ENCODE results near the gene TMEM179. TPM values are rescaled to one million over a fixed set of nuclear protein-coding genes. Genes with fewer than 3 reads are reported as not detected.

The TMEM179 gene
- total RNA-seq, 2 donors from 2014 or later, result not detected

- H3K4me1 Mint-ChIP-seq, result no peaks in the 10 kb centered on the region
- no peaks in the 10 kb centered on the region for H3K36me3 Mint-ChIP-seq (ENCODE audit: low read depth)
- ATAC-seq (no peak), DNase-seq (no peak)
- no peak overlapping the region for H3K27ac Mint-ChIP-seq
- H3K9me3 ChIP-seq (ENCODE audit: control insufficient read depth, low read length, poor library complexity, severe bottlenecking), result no peaks in the 10 kb centered on the region
- peaks cover 13% of the 10 kb centered on the region for H3K27me3 Mint-ChIP-seq
- H3K4me3 Mint-ChIP-seq, result no peak overlapping the region
These were observed 29.5 kb downstream of the TMEM179 start for GRCh38 chr14:104574978-104575583.

GRCh38 chr14:104574536-104574935 is 30.0 kb downstream of the TMEM179 start:
- Mint-ChIP-seq H3K4me1 (no peaks in the 10 kb centered on the region), H3K36me3 (ENCODE audit: low read depth) (no peaks in the 10 kb centered on the region), H3K27me3 (peaks cover 19% of the 10 kb centered on the region), H3K4me3 (no peak overlapping the region), H3K27ac (no peak overlapping the region)
- DNase-seq (no peak), ATAC-seq (no peak)
- no peaks in the 10 kb centered on the region for H3K9me3 ChIP-seq (ENCODE audit: control insufficient read depth, low read length, poor library complexity, severe bottlenecking)

GRCh38 chr14:104573930-104574329 is 30.6 kb downstream of the TMEM179 start:
- Mint-ChIP-seq H3K27me3 (peaks cover 25% of the 10 kb centered on the region), H3K4me1 (no peaks in the 10 kb centered on the region), H3K27ac (no peak overlapping the region), H3K36me3 (ENCODE audit: low read depth) (no peaks in the 10 kb centered on the region), H3K4me3 (no peak overlapping the region)
- H3K9me3 ChIP-seq (ENCODE audit: control insufficient read depth, low read length, poor library complexity, severe bottlenecking), result no peaks in the 10 kb centered on the region
- ATAC-seq (no peak), DNase-seq (no peak)

- no peak for DNase-seq
- ATAC-seq, result no peak
- no peaks in the 10 kb centered on the region for H3K9me3 ChIP-seq (ENCODE audit: control insufficient read depth, low read length, poor library complexity, severe bottlenecking)
- H3K4me1 Mint-ChIP-seq, result no peaks in the 10 kb centered on the region
- H3K27ac Mint-ChIP-seq, result no peak overlapping the region
- H3K4me3 Mint-ChIP-seq, result no peak overlapping the region
- H3K27me3 Mint-ChIP-seq, result peaks cover 26% of the 10 kb centered on the region
- H3K36me3 Mint-ChIP-seq (ENCODE audit: low read depth), result no peaks in the 10 kb centered on the region
These were observed 31.9 kb downstream of the TMEM179 start for GRCh38 chr14:104572668-104573067.

- ATAC-seq (no peak), DNase-seq (no peak)
- H3K27me3 Mint-ChIP-seq, result peaks cover 26% of the 10 kb centered on the region
- H3K4me1 Mint-ChIP-seq, result no peaks in the 10 kb centered on the region
- no peaks in the 10 kb centered on the region for H3K9me3 ChIP-seq (ENCODE audit: control insufficient read depth, low read length, poor library complexity, severe bottlenecking)
- no peak overlapping the region for H3K27ac Mint-ChIP-seq
- H3K4me3 Mint-ChIP-seq, result no peak overlapping the region
- H3K36me3 Mint-ChIP-seq (ENCODE audit: low read depth), result no peaks in the 10 kb centered on the region
These were observed 32.4 kb downstream of the TMEM179 start for GRCh38 chr14:104572024-104572626.

GRCh38 chr14:104571246-104571645 is 33.3 kb downstream of the TMEM179 start:
- Mint-ChIP-seq H3K36me3 (ENCODE audit: low read depth) (no peaks in the 10 kb centered on the region), H3K4me3 (no peak overlapping the region), H3K27me3 (peaks cover 31% of the 10 kb centered on the region), H3K27ac (no peak overlapping the region), H3K4me1 (no peaks in the 10 kb centered on the region)
- DNase-seq (no peak), ATAC-seq (no peak)
- no peaks in the 10 kb centered on the region for H3K9me3 ChIP-seq (ENCODE audit: control insufficient read depth, low read length, poor library complexity, severe bottlenecking)

GRCh38 chr14:104569435-104569834 is 35.1 kb downstream of the TMEM179 start:
- H3K9me3 ChIP-seq (ENCODE audit: control insufficient read depth, low read length, poor library complexity, severe bottlenecking), result no peaks in the 10 kb centered on the region
- Mint-ChIP-seq H3K36me3 (ENCODE audit: low read depth) (no peaks in the 10 kb centered on the region), H3K4me1 (no peaks in the 10 kb centered on the region), H3K4me3 (no peak overlapping the region), H3K27ac (no peak overlapping the region), H3K27me3 (peaks cover 38% of the 10 kb centered on the region)
- no peak for ATAC-seq
- DNase-seq, result no peak

GRCh38 chr14:104568620-104569019 is 36.0 kb downstream of the TMEM179 start:
- no peak overlapping the region for H3K4me3 Mint-ChIP-seq
- no peaks in the 10 kb centered on the region for H3K9me3 ChIP-seq (ENCODE audit: control insufficient read depth, low read length, poor library complexity, severe bottlenecking)
- no peak for DNase-seq
- no peaks in the 10 kb centered on the region for H3K36me3 Mint-ChIP-seq (ENCODE audit: low read depth)
- no peak for ATAC-seq
- H3K27me3 Mint-ChIP-seq, result peaks cover 45% of the 10 kb centered on the region
- peaks cover 2% of the 10 kb centered on the region for H3K4me1 Mint-ChIP-seq
- no peak overlapping the region for H3K27ac Mint-ChIP-seq

GRCh38 chr14:104567957-104568225 is 36.7 kb downstream of the TMEM179 start:
- Mint-ChIP-seq H3K27me3 (peaks cover 46% of the 10 kb centered on the region), H3K4me1 (peaks cover 2% of the 10 kb centered on the region), H3K27ac (no peak overlapping the region), H3K36me3 (ENCODE audit: low read depth) (no peaks in the 10 kb centered on the region), H3K4me3 (no peak overlapping the region)
- H3K9me3 ChIP-seq (ENCODE audit: control insufficient read depth, low read length, poor library complexity, severe bottlenecking), result no peaks in the 10 kb centered on the region
- ATAC-seq, result no peak
- no peak for DNase-seq

- H3K9me3 ChIP-seq (ENCODE audit: control insufficient read depth, low read length, poor library complexity, severe bottlenecking), result no peaks in the 10 kb centered on the region
- no peak for ATAC-seq
- Mint-ChIP-seq H3K4me3 (no peak overlapping the region), H3K27me3 (peaks cover 46% of the 10 kb centered on the region), H3K4me1 (peaks cover 2% of the 10 kb centered on the region), H3K36me3 (ENCODE audit: low read depth) (no peaks in the 10 kb centered on the region), H3K27ac (no peak overlapping the region)
- no peak for DNase-seq
These were observed 37.2 kb downstream of the TMEM179 start for GRCh38 chr14:104567141-104567956.

GRCh38 chr14:104564744-104565679 is 39.6 kb downstream of the TMEM179 start:
- H3K27me3 Mint-ChIP-seq, result peaks cover 56% of the 10 kb centered on the region
- no peak for ATAC-seq

GRCh38 chr14:104563742-104564615 is 40.6 kb downstream of the TMEM179 start:
- Mint-ChIP-seq H3K36me3 (ENCODE audit: low read depth) (no peaks in the 10 kb centered on the region), H3K27ac (no peak overlapping the region), H3K4me3 (no peak overlapping the region), H3K27me3 (peaks cover 47% of the 10 kb centered on the region), H3K4me1 (peaks cover 8% of the 10 kb centered on the region)
- ATAC-seq (peak; percentile 73), DNase-seq (peak; percentile 43 to 68 (median 52))
- H3K9me3 ChIP-seq (ENCODE audit: control insufficient read depth, low read length, poor library complexity, severe bottlenecking), result no peaks in the 10 kb centered on the region

More at GRCh38 chr14:104564744-104565679, 39.6 kb downstream of the TMEM179 start:
- H3K27ac Mint-ChIP-seq, result no peak overlapping the region
- no peak overlapping the region for H3K4me3 Mint-ChIP-seq
- H3K36me3 Mint-ChIP-seq (ENCODE audit: low read depth), result no peaks in the 10 kb centered on the region
- no peak for DNase-seq
- H3K9me3 ChIP-seq (ENCODE audit: control insufficient read depth, low read length, poor library complexity, severe bottlenecking), result no peaks in the 10 kb centered on the region
- peaks cover 3% of the 10 kb centered on the region for H3K4me1 Mint-ChIP-seq

Data from T-helper 17 cell (primary cell).